Stimulated activated CD8-positive, alpha-beta memory T cell treated with anti-CD3 and anti-CD28 coated beads, Interleukin-7, amount 100 ng/mL, for 1 hour (primary cell): ENCODE data around the gene CCDC197.
A peak's percentile ranks its signal among the peaks of the same experiment; 100 is the strongest.

ENCODE experiments used
- DNase-seq, 2 donors: peaks; one replicate each; pipeline ENCODE4 v3.0.0-alpha.2; 2020; ENCODE audit warnings: low read depth in 2 of 2

Gene CCDC197

GRCh38 chr14:93961620-93962019 is 35.5 kb upstream of the CCDC197 start:
- DNase-seq, result no peak

GRCh38 chr14:93962701-93963601 is 34.1 kb upstream of the CCDC197 start:
- peak; percentile 19 to 20 for DNase-seq

GRCh38 chr14:93963692-93964091 is 33.4 kb upstream of the CCDC197 start:
- DNase-seq, result no peak

GRCh38 chr14:93964281-93964680 is 32.8 kb upstream of the CCDC197 start:
- no peak for DNase-seq

GRCh38 chr14:93964820-93965286 is 32.2 kb upstream of the CCDC197 start:
- DNase-seq, result no peak

- DNase-seq, result no peak
Measured at GRCh38 chr14:93965287-93965821, 31.7 kb upstream of the CCDC197 start.

GRCh38 chr14:93965946-93966474 is 31.1 kb upstream of the CCDC197 start:
- no peak for DNase-seq

- no peak for DNase-seq
Measured at GRCh38 chr14:93967637-93968250, 29.4 kb upstream of the CCDC197 start.

- no peak for DNase-seq
Measured at GRCh38 chr14:93969082-93969828, 27.8 kb upstream of the CCDC197 start.

GRCh38 chr14:93970585-93970964 is 26.5 kb upstream of the CCDC197 start:
- DNase-seq, result peak; percentile 47 to 49

GRCh38 chr14:93970965-93971634 is 26.0 kb upstream of the CCDC197 start:
- no peak for DNase-seq

GRCh38 chr14:93971635-93972027 is 25.5 kb upstream of the CCDC197 start:
- no peak for DNase-seq

- no peak for DNase-seq
Measured at GRCh38 chr14:93972618-93973205, 24.4 kb upstream of the CCDC197 start.

- no peak for DNase-seq
Measured at GRCh38 chr14:93973607-93974006, 23.5 kb upstream of the CCDC197 start.

- no peak for DNase-seq
Measured at GRCh38 chr14:93974299-93974698, 22.8 kb upstream of the CCDC197 start.

GRCh38 chr14:93974833-93975232 is 22.3 kb upstream of the CCDC197 start:
- no peak for DNase-seq

- no peak for DNase-seq
Measured at GRCh38 chr14:93975791-93976476, 21.2 kb upstream of the CCDC197 start.

- no peak for DNase-seq
Measured at GRCh38 chr14:93976477-93977057, 20.5 kb upstream of the CCDC197 start, which contains the start of gene ASB2. TSS of gene ASB2 (minus strand) at chr14:93976570. CDS start at chr14:93964539, 12,031 bp downstream.

- DNase-seq, result no peak
Measured at GRCh38 chr14:93977171-93977570, 19.9 kb upstream of the CCDC197 start.
